Colon (tissue), 2 donors: ENCODE data around the gene ATP1A4.
"Not testable (repeated sequence)": the region's sequence is repeated elsewhere in the genome, so short reads cannot be mapped to it uniquely, and the experiment has no call there.

Experiments
- FAIRE-seq: peaks from 2 replicates; lab custom pipeline; 2012; peaks lifted over from hg19 to GRCh38; lab: Jason Lieb, UNC
- donor health status: control.
- donor health status: control.

The ATP1A4 gene

DNA sequence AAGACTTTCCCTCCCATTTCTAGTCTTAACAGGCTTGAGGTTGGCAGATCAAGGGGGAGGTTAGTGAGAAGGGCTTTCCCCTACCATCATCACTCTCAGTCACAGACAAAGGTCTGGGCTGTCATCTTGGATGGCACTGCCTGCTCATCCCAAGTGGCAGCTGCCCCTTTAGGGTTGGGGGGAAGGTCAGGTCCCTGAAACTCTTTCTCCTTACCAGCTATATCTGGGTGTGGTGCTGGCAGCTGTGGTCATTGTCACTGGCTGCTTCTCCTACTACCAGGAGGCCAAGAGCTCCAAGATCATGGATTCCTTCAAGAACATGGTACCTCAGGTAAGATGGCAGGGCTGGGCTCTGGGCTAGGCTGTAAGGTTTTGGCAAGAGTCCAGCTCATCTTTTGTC is 27.7 kb upstream of the ATP1A4 start:
- FAIRE-seq, result no peak

DNA sequence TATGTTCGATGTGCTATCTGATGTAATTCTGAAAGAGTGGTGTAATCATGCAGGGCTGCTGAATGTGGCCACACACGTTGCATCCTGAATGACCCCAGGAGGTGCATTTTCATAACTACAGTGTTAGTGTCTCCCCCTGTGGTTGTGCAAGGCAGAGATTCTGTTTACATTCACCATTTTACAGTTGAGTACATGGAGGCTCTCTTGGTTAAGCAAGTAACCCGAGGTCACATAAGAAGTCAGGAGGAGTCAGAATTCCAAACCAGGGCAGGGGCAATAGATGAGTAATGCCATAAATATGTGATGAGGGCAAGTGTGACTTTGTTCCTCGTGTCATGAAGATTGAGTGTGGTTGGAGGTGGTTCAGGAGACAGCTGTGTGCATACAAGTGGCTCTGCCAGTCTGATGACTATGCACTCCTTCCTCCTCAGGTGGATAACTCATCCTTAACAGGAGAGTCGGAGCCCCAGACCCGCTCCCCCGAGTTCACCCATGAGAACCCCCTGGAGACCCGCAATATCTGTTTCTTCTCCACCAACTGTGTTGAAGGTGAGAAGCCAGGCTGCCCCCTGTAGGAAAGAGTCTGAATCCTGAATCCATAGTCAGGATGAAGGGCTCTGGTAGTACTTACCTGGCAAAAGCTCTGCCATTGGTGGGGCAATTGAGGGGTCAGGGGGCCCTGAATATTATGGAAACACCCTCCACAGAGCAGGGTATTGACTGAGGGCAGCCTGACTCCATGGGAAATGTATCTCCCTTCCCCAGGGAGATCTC is 26.5 kb upstream of the ATP1A4 start:
- no peak for FAIRE-seq

DNA sequence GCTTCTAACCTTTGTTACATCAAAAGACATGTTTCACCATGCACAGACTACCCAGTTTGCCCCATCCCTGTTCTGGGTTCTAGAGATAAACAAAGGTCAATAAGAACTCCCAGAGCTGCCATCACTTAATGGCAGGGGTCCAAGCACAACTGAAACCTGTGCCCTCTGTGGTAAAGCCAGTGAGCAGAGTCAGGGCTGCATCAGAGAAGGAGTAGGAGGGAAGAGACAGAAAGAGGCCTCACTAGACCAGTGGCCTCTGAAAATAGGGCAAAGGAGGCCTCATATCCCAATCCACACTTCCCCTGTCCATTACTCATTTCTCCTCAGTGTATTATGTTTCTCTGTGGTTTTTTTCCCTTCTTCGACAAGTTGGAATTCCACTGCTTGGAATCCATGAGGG is 25.7 kb upstream of the ATP1A4 start:
- FAIRE-seq, result no peak

DNA sequence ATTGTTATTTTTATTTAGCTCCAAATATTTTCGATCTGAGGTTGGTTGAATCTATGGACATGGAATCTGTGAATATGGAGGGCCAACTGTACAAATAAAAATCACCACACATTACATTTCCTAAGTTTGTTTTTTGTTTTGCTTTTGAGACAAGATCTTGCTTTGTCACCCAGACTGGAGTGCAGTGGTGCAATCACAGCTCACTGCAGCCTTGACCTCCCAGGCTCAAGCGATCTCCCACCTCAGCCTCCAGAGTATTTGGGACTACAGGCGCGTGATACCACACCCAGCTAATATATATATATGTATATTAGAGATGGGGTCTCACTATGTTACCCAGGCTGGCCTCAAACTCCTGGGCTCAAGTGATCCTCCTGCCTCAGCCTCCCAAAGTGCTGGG is 25.1 kb upstream of the ATP1A4 start:
- not testable (repeated sequence) for FAIRE-seq

DNA sequence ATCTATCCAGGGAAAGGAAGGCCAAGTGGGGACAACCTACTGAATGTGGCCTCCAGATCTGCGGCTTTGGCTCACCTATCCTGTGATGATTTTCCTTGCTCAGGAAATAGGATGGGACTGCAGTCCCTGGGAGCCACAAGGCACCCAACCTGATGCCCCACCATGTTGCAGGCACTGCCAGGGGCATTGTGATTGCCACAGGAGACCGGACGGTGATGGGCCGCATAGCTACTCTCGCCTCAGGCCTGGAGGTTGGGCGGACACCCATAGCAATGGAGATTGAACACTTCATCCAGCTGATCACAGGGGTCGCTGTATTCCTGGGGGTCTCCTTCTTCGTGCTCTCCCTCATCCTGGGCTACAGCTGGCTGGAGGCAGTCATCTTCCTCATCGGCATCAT is 24.0 kb upstream of the ATP1A4 start:
- no peak for FAIRE-seq

DNA sequence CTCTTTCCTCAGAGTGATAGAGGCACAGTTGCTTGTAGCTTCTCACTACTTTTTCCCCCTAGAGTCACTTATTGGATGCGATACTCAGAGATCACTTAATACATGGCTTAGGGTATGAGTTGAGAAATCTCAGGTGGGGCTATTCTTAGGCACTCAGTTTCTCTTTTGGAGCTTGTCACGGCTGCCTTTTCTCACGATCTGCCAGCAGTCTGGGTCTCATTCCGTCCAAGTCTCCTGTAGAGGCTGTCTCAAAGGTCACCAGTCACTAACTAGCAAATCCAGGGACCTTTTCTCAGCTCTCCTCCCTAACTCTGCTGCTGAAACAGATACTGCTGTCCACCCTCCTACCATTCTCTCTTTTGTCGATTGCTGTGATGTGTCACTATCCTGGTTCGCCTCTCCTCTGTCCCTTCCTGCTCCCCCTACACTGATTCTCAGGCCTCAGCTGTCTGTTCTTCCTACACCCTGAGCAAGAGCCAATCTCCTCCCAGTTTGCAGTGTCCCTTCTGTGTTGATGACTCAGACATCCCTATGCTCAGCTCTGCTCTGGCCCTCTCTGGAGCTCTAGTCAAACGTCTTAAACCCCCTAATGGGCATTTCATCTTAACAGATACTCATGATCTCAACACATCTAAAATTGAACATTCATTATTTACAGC is 23.4 kb upstream of the ATP1A4 start:
- FAIRE-seq, result no peak

DNA sequence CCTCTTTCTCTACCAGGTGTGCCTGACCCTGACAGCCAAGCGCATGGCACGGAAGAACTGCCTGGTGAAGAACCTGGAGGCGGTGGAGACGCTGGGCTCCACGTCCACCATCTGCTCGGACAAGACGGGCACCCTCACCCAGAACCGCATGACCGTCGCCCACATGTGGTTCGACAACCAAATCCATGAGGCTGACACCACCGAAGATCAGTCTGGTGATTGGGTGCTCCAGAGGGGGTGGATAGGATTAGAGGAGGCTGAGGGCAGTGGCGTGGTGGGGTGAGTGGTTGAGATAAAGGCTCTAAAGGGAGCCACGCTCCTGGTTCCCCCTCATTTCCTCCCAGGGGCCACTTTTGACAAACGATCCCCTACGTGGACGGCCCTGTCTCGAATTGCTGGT is 22.8 kb upstream of the ATP1A4 start:
- FAIRE-seq, result no peak

DNA sequence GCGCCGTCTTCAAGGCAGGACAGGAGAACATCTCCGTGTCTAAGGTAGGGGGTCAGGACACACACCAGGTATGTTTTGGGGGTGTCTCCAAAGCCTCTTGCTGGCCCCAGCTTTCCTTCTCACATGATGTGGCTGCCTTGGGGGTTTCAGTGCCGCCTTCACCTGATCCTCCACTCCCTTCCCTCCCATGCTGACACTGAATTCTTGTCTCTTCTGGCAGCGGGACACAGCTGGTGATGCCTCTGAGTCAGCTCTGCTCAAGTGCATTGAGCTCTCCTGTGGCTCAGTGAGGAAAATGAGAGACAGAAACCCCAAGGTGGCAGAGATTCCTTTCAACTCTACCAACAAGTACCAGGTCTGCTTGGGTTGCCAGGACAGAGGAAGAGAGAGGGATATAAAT is 22.4 kb upstream of the ATP1A4 start:
- FAIRE-seq, result no peak

DNA sequence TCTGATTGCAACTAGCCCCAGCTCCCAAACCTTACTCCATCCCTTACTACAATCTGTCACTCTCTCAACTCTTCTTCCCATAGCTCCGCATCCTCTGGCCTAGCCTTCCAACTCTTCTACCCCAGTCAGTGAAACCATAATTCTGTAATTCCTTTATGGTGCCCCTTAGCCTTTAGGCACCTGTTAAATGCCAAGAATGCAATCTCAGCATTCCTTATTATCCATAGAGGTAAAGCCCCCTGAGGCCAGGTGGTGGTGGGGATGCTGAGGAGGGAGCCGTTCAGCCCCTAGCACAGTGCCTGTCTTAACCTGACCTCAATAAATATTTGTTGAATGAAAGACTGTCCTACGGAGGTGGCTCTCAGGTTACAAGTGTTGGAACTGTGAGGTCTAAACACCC is 21.8 kb upstream of the ATP1A4 start:
- FAIRE-seq, result no peak

DNA sequence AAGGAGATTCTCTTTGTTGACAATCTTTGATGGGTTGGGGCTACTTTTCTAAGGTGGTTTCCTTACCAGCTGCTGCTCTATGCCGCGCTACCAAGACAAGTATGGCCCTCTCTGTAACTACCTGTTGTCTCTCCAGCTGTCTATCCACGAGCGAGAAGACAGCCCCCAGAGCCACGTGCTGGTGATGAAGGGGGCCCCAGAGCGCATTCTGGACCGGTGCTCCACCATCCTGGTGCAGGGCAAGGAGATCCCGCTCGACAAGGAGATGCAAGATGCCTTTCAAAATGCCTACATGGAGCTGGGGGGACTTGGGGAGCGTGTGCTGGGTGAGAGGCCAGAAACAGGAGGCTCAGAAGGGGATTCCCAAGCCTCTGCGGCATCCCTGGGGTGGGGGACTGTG is 21.4 kb upstream of the ATP1A4 start:
- no peak for FAIRE-seq

DNA sequence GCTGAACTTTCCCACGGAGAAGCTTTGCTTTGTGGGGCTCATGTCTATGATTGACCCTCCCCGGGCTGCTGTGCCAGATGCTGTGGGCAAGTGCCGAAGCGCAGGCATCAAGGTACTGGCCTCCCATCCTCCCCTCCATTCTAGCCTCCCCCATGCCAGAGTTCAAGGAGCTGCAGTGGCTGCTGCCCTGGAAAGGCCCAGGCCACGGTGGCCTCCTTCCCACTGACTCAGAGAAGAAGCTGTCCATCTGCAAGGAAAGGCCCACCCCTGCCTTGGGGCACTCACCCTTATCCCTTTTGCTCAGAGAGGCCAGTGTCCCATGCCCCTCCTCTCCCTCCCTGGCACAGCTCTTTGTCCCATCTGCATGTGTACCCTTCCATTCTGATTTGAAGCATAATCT is 20.9 kb upstream of the ATP1A4 start:
- FAIRE-seq, result no peak

DNA sequence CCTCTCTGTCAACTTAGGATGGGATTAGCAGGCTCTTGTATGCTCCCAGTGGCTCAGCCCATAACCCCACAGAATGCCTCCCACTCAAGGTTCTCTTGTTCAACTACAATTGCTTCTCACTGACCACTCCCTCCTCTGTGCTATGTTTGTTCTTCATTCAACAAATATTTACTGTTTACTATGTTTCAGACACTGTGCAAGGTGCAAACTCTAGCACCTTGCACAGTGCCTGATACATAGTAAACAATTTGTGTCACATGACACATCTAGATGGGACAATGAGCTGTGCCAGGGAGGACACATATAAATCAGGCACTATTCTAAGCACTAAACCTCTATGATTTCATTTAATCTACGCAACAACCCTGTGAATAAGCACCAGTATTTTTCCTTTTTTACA is 20.5 kb upstream of the ATP1A4 start:
- FAIRE-seq, result no peak

DNA sequence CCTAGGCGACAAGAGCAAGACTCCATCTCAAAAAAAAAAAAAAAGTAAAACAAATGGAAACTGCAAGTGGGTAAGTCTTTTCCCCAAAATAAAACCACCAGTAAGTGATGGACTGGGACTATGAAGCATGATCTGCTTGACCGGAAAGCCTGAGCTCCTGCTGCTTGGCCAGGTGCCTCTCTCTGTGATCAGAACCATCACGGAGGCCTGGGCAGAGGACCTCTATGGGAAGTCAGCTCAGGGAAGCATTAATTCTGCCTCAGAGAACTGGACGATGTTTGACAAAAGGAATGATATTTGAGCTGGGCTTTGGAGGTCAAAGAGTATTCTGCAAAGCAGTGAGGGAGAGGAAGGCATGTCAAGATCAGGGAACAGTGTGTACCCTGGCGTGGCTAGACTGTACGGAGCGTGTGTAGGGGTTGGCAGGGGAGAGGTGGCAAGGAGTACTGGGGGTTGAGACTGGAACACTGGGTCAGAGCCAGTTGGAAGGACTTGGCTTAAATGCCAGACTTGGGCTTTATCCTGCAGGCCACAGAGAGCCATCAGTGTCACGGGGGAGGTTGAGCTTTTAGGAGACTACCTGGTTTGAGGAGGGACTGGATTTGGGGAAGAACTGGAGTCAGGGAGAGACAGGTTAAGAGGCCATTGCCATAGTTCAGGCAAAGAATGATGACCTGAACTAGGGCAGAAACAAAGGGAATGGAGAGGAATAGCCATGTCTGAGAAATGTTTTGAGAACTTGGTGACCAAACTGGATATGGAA is 19.4 kb upstream of the ATP1A4 start:
- FAIRE-seq, result no peak

DNA sequence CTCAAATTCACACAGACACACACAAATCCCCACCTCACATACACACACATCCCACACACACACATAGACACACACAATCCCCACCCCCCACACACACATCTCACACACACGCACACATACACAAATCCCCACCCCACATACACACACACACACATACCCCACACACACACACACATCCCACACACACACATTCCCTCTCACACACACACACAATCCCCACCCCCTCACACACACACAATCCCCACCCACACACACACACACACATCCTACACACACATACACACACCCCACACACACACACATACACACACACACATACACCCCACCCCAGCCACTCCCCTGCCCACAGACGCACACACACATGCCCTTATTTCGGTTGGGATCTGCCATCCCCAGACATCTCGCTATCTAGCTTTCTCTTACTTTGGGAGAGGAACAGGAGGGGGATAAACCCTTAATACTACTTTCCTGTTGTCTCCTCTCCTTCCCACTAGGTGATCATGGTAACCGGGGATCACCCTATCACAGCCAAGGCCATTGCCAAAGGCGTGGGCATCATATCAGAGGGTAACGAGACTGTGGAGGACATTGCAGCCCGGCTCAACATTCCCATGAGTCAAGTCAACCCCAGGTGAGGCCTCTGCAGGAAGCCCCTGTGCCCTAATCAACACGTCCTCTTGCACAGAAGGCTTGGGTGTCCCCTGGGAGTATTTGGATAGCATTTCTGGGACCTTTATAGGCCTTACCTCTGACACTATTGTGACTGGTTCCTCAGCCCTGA is 17.2 kb upstream of the ATP1A4 start:
- FAIRE-seq, result no peak

DNA sequence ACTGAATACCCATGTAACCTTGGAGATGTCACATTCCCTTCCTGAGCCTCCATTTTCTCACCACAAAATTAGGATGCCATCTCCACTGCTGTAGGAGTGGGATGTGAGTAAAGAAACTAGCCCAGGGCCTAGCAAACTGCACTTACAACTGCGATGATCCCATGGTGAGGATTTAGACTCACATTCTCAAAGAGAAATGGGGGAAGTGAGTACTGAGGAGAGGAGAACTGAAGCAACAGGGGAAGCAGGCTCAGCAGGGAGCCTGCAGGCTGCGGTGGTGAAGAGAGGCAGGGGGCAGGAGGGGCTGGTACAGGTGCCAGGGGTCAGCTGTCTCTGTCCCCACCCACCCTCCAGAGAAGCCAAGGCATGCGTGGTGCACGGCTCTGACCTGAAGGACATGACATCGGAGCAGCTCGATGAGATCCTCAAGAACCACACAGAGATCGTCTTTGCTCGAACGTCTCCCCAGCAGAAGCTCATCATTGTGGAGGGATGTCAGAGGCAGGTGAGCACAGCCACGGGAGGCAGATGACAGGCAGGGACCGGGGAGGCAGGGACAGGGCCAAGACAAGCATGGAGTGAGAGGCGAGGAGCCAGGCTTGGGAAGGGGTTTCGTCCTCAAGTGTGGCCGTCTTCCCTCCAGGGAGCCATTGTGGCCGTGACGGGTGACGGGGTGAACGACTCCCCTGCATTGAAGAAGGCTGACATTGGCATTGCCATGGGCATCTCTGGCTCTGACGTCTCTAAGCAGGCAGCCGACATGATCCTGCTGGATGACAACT is 16.4 kb upstream of the ATP1A4 start:
- no peak for FAIRE-seq

DNA sequence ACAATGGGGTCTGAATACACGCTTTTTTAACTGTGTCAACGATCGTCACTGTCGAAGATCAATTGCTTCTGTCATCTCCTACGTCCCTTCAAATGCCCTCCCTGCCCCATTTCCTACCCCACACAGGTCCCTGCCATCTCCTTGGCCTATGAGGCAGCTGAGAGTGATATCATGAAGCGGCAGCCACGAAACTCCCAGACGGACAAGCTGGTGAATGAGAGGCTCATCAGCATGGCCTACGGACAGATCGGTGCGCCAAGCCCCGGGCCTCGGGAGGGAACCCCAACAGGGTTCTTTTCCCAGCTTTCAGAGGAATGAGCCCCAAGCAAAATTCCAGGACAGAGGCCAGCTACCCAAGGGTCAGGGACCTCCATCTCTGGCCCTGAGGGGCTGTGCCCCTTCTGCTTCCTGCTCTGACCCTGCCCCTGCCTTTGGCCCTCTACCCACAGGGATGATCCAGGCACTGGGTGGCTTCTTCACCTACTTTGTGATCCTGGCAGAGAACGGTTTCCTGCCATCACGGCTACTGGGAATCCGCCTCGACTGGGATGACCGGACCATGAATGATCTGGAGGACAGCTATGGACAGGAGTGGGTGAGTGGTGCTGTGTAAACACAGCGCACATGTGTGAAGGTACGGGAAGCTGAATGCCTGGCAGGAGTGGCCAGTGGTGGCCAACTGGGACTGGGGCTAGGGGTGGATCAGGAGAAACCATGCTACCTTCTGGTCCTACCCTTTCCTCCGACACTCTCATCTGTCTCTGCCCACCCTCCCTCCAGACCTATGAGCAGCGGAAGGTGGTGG is 15.1 kb upstream of the ATP1A4 start:
- no peak for FAIRE-seq

DNA sequence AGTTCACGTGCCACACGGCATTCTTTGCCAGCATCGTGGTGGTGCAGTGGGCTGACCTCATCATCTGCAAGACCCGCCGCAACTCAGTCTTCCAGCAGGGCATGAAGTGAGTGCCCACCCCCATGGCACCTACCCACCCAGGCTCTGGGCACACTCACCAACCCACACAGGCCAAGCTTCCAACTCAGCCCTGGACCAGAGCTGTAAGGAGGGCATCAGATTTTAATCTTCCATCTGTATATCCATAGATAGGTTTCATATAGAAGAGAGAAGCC is 14.5 kb upstream of the ATP1A4 start:
- no peak for FAIRE-seq

DNA sequence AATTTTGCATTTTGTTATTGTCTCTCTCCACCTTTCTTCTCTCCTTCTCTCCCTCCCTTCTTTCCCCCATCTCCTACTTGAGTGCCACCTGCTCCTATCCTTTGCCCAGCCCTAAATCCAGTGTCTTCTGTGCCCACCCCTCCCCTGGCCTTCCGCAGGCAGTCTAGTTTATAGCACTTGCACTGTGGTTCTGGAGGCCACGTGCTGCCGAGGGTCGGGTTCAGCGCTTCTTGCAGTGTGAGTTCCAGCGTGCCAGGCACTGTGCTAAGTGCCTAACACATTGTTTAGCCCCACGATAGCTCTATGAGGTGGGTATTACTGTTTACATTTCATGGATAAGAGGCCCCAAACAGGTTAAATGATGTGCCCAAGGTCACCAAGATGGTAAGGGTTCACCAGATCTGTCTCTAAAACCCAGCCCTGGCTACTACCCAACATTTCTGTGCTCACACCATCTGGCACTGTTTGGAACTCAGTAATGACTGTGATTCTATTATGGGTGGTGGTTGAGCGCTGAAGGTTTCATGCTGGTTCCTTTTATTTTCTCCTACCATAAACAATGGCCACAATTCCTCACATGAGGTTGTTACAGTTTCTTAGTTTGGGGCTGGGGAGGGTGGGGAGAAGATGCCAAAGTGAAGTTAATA is 14.1 kb upstream of the ATP1A4 start:
- FAIRE-seq, result no peak

DNA sequence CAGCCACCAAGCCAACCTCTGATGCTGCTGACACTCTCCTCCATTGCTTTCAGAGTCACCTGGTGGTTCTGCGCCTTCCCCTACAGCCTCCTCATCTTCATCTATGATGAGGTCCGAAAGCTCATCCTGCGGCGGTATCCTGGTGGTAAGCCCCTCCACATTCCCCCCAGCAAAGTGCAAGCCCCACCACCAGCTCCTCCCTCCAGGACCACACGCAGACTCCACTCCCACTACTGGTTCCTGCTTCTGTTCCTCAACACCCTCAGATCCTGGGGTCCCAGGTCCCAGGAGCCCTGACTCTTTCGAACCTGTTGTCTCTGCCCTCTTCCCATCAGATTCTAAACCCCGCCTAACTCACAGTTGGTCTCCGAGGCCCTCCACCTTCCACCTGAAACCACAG is 11.6 kb upstream of the ATP1A4 start:
- no peak for FAIRE-seq

DNA sequence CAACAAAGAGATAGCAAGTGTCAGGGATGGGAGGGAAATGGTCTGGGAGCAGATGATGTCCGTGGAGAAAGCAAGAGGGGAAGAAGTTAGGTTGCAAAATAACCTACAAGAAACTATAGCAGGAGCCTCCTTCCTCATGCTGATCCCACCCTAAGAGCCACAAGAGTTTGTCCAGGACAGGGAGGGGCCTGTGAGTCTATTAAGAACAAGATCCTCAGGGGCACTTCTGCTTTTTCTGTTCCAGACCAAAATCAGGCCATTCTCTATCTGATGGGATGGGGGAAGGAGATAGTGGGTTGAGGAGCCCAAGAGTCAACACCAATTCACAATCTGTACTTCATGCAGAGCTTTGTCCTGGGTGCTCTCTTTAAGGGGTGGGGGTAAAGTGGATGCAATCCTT is 7.7 kb upstream of the ATP1A4 start:
- FAIRE-seq, result no peak

DNA sequence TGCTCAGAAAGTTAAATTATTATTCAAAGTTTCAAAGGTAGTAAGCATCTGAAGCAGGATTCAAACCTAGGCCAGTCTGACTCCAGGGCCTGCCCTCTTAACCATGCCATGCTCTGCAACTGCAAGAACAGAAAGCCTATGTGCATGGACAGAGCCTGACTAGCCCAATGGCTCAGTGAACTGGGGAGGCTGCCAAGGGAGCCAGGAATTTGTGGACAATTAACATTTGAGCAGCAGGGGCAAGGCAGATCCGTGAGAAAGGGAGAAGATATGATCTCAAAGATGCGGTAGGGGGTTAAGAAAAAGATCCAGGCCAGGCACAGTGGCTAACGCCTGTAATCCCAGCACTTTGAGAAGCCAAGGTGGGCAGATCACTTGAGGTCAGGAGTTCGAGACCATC is 6.5 kb upstream of the ATP1A4 start:
- FAIRE-seq, result no peak
